ENCODE measurements around the gene PDZD11.
"Not testable (repeated sequence)": the region's sequence is repeated elsewhere in the genome, so short reads cannot be mapped to it uniquely, and the experiment has no call there.

The PDZD11 gene

DNA sequence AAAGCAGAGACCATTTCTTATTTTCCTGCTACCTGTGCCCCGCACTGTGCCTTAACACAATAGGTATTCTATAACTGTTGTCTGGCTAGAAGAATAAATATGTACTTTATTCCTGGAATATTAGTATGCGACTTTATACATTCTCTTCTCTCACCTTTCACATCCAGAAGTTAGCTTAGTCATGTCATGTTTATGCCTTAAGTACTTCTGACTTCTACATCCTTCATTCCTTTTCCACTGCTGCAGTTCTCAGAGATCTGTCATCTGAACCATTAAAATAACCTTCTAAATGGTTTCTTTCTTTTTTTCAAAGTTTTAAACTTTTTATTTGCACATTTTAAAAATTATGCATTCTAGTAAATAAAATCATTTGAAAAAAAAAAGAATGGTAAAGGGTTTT is 34.6 kb upstream of the PDZD11 start:
- Histone ChIP-seq H3K4me3 (replicated peaks; ENCODE audit: low read depth, low read length) (no peak overlapping the region), H3K36me3 (ENCODE audit: control insufficient read depth, insufficient read depth, low read length) (no peaks in the 10 kb centered on the region), H3K27me3 (replicated peaks; ENCODE audit: control insufficient read depth, insufficient read depth, low read length) (no peaks in the 10 kb centered on the region)
- TF ChIP-seq, protein P1, sequence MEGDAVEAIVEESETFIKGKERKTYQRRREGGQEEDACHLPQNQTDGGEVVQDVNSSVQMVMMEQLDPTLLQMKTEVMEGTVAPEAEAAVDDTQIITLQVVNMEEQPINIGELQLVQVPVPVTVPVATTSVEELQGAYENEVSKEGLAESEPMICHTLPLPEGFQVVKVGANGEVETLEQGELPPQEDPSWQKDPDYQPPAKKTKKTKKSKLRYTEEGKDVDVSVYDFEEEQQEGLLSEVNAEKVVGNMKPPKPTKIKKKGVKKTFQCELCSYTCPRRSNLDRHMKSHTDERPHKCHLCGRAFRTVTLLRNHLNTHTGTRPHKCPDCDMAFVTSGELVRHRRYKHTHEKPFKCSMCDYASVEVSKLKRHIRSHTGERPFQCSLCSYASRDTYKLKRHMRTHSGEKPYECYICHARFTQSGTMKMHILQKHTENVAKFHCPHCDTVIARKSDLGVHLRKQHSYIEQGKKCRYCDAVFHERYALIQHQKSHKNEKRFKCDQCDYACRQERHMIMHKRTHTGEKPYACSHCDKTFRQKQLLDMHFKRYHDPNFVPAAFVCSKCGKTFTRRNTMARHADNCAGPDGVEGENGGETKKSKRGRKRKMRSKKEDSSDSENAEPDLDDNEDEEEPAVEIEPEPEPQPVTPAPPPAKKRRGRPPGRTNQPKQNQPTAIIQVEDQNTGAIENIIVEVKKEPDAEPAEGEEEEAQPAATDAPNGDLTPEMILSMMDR (IDR thresholded peaks at IDR 0.05; ENCODE audit: insufficient read depth, low read length, poor library complexity, severe bottlenecking): no peak
- no peak for DNase-seq (ENCODE audit: extremely low read depth, insufficient read length)

DNA sequence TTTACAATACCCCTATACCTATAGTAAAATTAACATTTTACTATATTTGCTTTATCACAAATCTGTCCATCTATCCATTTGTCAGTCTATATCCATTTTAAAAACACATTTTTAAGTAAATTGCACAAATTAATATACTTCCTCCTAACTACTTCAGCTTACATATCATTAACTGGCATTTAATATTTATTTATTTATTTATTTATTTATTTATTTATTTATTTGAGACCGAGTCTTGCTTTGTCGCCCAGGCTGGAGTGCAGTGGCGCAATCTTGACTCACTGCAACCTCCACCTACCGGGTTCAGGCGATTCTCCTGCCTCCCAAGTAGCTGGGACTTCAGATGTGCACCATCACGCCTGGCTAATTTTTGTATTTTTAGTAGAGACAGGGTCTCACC is 33.9 kb upstream of the PDZD11 start:
- not testable (repeated sequence) for H3K4me3 ChIP-seq (replicated peaks; ENCODE audit: low read depth, low read length); DNase-seq (ENCODE audit: extremely low read depth, insufficient read length); H3K36me3 ChIP-seq (ENCODE audit: control insufficient read depth, insufficient read depth, low read length); H3K27me3 ChIP-seq (replicated peaks; ENCODE audit: control insufficient read depth, insufficient read depth, low read length)

GRCh38 chrX:70322784-70323183 is 33.1 kb upstream of the PDZD11 start:
- DNase-seq (ENCODE audit: extremely low read depth, insufficient read length): no peak
- Histone ChIP-seq H3K27me3 (replicated peaks; ENCODE audit: control insufficient read depth, insufficient read depth, low read length) (no peaks in the 10 kb centered on the region), H3K4me3 (replicated peaks; ENCODE audit: low read depth, low read length) (no peak overlapping the region), H3K36me3 (ENCODE audit: control insufficient read depth, insufficient read depth, low read length) (no peaks in the 10 kb centered on the region)
- TF ChIP-seq, protein P1 (IDR thresholded peaks at IDR 0.05; ENCODE audit: insufficient read depth, low read length, poor library complexity, severe bottlenecking): no peak

GRCh38 chrX:70313503-70313902 is 23.8 kb upstream of the PDZD11 start:
- no peaks in the 10 kb centered on the region for H3K36me3 ChIP-seq (ENCODE audit: control insufficient read depth, insufficient read depth, low read length)
- no peaks in the 10 kb centered on the region for H3K27me3 ChIP-seq (replicated peaks; ENCODE audit: control insufficient read depth, insufficient read depth, low read length)
- DNase-seq (ENCODE audit: extremely low read depth, insufficient read length): no peak
- TF ChIP-seq, protein P1 (IDR thresholded peaks at IDR 0.05; ENCODE audit: insufficient read depth, low read length, poor library complexity, severe bottlenecking): no peak
- no peak overlapping the region for H3K4me3 ChIP-seq (replicated peaks; ENCODE audit: low read depth, low read length)

DNA sequence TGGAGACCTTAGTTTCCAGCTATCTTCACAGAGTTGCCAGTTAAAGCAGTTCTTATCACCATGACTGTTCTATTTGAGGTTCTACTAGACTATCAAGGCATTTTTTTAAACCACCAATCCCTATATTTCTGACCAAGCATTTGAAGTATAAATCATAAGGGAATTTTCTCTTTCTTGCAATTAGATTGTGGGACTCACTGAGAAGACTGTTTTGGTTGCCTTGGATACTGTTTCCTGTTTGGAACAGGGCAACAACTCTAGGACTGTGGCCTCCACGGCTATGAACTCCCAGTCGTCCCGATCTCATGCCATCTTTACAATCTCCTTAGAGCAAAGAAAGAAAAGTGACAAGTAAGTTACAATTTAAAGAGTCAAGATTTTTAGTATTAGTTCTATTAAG is 12.0 kb upstream of the PDZD11 start:
- H3K36me3 ChIP-seq (ENCODE audit: control insufficient read depth, insufficient read depth, low read length): no peaks in the 10 kb centered on the region; the same call in 1 of the 2 replicates
- no peaks in the 10 kb centered on the region for H3K27me3 ChIP-seq (replicated peaks; ENCODE audit: control insufficient read depth, insufficient read depth, low read length)
- DNase-seq (ENCODE audit: extremely low read depth, insufficient read length): no peak
- TF ChIP-seq, protein P1 (IDR thresholded peaks at IDR 0.05; ENCODE audit: insufficient read depth, low read length, poor library complexity, severe bottlenecking): no peak
- H3K4me3 ChIP-seq (replicated peaks; ENCODE audit: low read depth, low read length): no peak overlapping the region

DNA sequence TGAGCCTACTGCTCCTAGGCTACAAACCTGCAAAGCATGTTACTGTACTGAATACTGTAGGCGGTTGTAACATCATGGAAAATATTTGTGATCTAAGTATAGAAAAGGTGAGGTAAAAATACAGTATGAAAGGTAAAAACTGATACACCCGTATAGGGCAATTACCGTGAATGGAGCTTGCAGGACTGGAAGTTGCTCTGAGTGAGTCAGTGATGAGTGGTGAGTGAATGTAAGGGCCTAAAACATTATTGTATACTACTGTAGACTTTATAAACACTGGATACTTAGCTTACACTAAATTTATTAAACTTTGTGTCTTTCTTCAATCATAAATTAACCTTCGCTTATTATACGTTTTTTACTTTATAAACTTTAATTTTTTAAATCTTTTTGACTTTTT is 3.9 kb upstream of the PDZD11 start:
- no peaks in the 10 kb centered on the region; the same call in 1 of the 2 replicates for H3K36me3 ChIP-seq (ENCODE audit: control insufficient read depth, insufficient read depth, low read length)
- no peaks in the 10 kb centered on the region for H3K27me3 ChIP-seq (replicated peaks; ENCODE audit: control insufficient read depth, insufficient read depth, low read length)
- TF ChIP-seq, protein P1 (IDR thresholded peaks at IDR 0.05; ENCODE audit: insufficient read depth, low read length, poor library complexity, severe bottlenecking): no peak
- no peak for DNase-seq (ENCODE audit: extremely low read depth, insufficient read length)
- no peak overlapping the region for H3K4me3 ChIP-seq (replicated peaks; ENCODE audit: low read depth, low read length)
